ENCODE results near the gene MLPH.

The MLPH gene

DNA sequence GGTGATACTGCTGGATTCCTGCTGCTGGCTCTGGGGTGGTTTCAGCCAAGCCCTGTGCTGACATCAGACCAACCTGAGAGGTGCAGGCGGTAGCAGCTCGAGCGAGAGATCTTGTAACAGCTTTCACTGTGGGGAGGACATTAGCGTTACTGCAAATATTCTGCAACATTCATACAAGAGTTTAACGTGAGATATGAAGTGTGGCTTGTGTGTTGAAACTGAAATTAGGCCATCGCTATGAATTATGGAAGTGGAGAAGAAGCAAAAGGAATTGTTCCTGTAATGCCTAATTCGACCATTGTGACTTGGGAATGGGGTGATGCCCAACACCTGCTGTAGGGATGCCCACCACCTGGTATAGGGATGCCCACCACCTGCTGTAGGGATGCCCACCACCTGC is 6.5 kb upstream of the MLPH start:
- DNase-seq (ENCODE audit: low spot score), result no peak

DNA sequence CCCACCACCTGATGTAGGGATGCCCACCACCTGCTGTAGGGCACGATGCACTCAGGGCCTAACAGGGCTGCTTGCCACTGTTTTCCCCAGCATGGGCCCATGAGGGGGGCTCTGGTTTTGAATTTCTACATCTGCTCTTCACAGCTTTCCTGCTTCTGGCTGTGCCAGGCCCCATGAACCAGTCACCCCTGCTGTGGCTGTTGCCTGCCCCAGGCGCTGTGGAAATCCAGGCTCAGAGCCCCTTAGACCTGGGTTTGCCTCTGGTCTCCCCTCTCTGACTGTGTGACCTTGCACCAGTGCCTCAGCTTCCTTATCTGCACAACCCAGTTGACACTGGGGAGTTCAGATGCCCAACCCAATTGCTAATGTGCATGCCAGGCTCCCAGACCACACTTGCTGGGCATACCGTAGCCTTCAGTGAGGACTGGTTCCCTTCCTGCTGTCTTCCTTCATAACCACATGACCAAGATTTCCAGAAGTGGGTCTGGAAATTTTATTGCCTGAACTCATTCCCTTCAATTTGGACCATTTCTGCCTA is 6.0 kb upstream of the MLPH start:
- no peak for DNase-seq (ENCODE audit: low spot score)

DNA sequence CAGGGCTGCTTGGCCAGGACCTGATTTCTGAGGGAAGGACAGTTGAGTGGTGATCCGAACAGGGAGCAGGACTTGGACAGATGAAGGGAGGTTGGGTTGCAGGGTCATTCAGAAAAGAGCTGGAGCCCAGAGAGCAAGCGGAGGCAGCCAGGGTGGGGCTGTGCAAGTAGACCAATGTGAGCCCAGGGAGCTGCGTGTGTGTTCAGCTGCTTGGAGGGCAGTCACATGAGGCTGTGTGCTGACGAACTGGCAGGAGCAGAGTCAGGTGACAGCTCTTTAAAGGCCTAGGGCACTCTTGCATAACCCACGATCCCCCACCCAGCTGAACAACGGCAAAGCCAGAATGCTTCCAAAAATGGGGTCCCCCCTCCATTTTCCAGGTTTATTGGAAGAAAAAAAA is 4.6 kb upstream of the MLPH start:
- DNase-seq (ENCODE audit: low spot score), result peak; percentile 32

DNA sequence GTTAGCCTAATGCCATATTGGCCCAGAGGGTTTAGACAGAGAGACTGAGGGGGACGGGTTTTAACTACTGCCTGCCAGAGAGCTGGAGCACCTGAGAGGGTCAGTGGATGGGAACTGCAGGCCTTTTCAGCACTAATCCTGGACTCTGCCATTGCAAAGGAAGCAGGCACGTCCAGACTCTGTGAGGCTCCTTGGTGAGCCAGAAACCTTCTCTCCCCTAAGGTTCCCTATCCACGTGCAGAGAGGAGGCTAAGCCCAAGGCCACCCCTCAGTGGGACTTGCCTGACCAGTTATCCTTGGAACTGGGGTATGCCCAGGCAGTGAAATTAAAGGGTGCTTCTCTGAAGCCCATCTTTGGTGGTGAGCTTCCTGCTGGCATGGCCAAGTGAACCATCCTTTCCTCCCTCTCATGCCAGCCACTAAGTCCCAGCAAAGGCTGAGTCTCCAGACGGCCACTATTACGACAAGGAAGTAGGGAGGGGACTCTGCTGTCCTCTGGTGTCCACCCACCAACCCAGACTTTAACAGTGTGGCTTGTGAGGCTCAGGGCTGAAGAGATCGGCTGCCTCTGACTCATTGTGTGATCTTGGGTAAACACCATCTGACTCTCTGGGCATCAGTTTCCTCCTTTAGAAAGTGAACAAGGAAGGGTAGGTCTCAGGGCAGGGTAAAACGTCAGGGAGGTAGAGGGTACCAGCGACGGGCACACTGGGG is 3.9 kb upstream of the MLPH start:
- DNase-seq (ENCODE audit: low spot score), result no peak

DNA sequence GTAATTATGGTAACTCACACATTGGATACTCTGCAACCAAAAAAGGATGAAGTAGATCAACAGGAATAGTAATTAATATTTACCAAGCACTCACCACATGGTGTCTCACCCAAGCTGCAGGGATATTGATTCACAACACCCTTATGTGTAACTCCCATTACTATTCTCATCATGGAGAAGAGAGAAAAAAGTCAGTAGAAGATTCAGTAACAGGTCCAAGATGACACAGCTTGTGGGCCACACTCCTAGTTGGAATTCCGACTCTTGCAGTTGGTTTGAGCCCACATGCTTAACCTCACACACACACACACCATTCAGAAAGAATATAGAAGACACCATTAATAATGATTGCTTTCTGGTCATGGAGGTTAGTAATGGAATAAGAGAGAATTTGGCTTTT is 1.7 kb upstream of the MLPH start:
- DNase-seq (ENCODE audit: low spot score), result no peak

DNA sequence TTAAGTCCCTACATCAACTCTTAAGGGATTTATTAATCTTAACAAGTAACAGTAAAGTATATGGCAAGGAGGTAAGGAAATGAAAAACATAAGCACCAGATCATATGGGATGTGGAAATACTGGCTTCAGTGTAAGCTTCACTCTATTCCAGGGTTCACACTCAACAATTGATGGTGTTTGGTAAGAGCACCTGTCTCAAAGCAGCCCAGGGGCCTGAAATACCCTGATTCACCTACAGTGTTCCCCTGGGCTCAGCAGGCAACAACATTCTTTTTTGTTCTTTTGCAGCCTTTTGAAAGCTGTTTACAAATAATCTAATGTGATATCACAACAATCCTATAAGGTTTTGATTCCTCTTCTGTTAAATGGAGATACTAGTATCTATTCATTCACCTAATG is 1.2 kb upstream of the MLPH start:
- DNase-seq (ENCODE audit: low spot score), result no peak

DNA sequence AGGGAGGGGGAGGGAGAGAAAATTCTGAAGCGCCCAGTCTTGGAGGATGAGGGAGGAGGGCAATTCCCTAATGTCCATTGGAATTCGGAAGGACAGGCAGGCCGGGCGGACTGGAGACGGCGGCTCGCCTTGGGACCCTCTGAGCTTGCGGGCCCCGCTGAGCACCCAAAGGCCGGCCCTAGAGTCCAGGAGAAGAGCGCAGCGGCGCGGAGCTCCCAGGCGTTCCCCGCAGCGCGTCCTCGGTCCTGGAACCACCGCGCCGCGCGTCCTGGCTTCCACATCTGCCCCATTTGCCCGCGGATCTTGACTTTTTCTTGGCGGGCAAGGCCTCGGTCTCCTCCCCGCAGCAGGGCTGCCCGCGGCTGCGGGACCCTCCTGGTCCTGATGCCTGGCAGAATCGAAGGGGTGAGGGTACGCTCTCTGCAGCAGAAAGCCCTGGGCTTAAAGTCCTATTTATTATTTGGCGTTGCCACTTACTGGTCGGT is 675 bp upstream of the MLPH start:
- DNase-seq (ENCODE audit: low spot score), result no peak

DNA sequence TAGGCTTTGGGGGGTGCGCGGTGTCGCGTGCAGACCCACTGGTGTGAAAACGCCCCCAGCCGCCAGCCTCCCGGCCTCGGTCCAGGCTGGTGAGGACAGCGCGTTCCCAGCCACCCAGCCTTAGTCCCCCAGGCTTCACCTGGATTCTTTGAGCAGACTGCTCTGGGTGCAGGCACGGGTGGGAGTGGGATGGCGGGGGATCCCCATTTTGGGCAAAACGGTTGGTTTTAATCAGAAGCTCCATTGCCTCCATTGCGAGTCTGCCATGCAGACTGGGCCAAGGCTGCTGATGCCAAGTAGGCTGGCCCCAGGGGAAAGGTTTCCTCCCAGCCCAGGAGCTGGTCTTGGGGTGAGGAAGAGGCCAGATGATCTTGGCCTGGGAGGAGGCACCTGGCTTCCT is 445 bp downstream of the MLPH start:
- DNase-seq (ENCODE audit: low spot score), result no peak

DNA sequence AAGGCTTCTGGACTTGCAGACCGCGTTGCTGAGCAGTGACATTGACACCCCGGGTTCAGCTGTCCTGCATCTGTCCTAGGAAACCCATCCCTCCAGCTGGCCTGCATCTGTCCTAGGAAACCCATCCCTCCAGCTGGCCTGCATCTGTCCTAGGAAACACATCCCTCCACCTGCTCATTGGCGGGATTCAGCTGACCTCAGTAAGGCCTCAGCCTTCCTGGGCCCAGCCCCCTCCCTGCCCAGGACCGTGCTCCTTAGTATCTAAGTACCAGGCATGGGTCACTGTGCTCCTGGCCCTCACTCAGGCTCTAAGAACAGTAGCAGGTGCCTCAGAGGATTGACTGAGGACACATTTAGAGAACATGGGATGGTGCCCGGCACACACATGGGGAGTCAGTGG is 1.2 kb downstream of the MLPH start:
- DNase-seq (ENCODE audit: low spot score), result no peak

DNA sequence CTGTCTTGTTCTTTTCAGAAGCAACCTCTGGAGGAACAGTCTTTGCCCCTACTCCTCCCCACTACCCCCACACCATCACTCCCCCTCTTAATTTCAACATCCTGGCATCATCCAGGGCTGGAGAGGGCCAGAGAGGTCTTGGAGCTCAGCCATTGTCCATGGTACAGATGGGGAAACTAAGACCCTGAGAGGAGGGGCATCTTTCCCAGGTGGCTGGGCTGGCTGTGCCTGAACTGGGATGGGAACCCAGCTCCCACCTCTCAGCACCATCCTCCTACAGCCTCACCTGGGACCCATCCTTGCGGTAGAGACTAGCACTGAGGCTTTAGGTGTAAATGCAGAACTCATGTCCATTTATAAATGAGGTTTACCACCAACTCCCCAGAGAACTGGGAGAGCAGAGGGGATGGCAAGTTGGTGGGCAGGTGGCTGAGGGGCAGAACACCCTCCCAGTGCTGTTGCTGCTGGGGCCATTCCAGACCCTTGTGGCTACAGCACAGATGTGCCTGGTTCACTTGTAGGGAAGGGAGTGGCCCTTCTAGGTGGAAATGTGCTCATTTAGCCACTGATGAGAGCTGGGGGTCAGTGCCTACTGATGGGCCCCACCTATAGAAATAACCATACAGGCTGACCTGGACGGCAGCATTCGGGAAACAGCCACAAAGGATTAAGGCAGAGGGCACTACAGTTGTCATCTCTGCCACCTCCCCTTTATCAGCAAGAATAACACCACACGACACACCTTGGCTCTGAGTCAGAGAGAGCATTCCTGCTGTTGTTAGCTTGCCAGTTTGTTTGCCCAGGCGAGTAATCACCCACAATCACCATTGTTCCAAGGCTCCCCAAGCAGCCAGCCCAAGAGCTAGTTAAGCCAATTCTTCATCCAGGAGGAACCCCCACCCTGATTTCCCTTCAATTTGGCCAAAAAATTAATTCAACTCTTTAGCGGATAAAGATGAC is 2.1 kb downstream of the MLPH start:
- no peak for DNase-seq (ENCODE audit: low spot score)

DNA sequence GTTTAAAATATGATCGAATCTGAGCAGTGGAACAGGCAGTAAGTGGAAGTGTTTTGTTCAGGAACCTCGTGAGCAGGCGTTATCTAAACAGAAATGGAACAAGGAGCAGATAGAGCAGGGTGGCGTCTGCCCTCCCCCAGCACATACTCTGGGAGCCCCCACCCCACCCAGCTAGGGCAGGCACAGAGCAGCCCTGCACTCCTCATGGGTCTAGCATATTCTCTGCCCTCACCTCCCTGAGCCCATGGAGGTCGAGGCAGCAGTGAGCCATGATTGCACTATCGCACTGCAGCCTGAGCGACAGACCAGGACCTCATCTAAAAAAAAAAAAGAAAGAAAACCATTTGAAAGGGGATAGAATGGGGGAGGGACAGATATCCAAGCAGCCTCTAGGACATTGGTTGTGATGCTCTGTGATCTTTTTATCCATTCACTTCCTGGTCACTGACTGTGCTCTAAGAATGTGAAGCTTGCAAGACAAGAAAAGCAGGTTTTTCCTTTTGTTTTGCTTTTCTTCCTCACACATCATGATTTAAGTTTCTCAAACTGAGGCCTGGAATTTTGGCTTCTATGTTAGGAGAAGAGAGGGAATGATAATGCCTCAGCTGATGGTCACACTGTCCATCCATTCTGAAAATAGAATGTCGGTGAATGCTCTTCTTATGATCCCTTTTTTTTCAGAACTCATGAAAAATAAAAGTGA is 3.1 kb downstream of the MLPH start:
- DNase-seq (ENCODE audit: low spot score), result no peak

DNA sequence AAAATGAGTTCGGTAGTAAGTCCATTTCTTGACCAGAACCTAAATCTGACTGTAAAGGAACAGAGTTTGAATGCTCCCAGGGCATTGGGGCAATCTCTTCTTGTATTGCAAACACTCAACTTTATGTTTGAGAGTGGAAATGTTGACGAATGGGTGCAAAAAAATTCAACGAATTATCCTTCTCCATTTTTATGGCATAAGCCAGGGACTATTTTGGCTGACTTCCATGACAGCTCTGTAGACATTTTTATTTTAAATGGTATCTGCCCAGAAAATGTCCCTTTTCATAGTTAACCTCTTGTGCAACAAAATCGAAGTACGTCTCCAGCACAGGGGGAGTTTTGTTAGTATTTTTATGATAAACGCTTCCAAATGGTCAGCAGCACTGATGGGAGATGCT is 3.7 kb downstream of the MLPH start:
- DNase-seq (ENCODE audit: low spot score), result no peak

DNA sequence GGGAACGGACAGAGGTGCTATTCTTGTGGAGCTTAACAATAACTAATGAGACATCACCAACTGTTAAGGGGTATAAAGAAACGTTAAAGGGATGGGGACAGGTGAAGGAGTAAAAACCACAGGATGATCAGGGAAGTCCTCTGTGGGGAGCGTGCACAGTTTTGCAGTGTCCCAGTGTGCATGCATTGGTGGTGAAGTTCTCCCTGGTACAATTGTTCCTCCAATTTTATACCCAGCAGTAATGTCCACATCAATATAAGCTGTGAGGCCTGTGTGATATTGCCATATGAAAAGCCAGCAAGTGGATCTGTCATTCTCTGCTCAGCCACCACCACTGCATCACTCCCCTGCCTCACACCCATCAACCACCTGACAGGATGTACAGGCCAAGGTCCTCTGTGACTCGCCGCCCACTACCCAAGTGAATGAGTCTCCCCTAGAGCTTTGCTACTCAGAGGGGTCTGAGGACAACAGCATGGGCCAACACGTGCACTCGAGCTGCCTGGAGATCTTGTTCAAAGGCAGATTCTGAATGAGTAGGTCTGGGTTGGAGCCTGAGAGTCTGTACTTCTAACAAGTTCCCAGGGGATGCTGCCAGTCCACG is 4.6 kb downstream of the MLPH start:
- DNase-seq (ENCODE audit: low spot score), result no peak

DNA sequence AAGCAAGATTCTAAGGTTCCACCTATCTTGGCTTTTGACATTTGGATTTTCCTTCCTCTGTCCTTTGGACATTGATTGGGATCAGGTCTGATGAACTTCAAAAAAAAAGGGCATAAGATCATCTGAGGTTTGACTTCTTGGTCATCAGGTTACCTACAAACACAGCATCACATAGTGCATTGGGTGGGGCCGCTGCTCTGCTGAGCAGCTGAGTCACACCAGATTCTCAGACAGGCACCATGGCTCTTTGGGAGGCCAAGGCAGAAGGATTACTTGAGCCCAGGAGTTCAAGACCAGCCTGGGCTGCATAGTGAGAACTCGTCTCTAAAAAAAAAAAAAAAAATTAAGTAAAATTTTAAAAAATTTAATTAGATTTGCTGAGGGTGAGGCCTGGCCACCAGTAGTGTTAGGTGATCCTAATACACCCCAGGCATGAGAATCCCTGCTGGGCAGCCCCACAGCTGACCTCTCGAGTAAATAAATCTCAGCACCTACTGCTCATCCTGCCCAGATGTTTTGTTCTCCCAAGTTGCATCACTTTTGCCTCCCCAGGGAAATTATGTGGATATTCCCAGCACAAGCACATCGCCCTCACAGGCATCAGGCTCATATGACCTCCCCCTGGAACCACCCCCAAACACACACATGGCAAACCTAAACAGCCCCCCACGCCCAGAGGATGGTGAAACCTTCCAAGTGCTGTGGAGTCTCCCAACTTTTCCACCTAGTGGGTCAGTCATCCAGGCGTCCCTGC is 5.3 kb downstream of the MLPH start:
- DNase-seq (ENCODE audit: low spot score), result no peak

DNA sequence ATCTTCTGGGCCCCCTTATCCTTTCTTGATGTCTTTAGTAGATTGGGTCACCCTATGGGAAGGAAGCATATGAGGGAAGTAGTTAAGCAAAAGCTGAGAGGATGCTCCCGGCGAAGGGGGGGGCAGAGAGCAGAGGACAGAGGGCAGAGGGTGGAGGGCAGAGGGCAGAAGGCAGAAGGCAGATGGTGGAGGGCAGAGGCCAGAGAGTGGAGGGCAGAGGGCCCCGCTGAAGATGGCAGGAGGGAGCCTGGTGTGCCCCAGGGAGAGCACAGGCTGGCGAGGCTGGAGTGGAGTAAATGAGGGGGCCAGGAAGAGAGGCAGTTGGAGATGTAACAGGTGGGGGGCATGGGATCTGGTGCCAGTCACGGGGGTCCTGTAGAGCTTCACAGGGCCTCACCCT is 7.0 kb downstream of the MLPH start:
- no peak for DNase-seq (ENCODE audit: low spot score)

DNA sequence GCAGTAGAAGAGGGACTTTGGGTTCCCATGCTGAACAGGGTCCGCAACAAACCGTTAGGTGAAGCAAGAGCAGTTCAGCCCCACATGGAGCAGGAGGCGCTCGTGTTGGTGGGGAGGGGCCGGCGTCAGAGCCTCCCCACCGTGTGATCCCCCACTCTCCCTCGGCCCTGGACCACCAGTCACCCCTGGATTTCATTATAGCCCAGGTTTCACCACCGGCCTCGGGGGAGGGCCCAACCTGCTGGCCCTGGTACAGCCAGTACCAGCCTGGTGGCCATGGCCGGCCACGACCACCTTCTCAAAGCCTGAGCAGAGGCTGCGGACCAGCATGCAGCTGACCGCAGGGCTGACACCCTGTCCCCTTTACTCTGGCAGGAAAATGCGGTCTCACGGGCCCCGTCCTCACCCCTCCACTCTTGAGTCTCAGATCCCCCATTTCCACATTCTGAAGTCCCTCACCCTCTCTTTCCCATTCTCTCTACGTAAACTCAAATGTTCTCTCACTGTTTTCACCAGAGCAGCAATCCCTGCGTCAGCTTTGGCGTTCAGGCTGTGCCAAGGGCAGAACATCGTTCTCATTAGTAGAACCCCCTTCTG is 8.6 kb downstream of the MLPH start:
- DNase-seq (ENCODE audit: low spot score), result no peak

DNA sequence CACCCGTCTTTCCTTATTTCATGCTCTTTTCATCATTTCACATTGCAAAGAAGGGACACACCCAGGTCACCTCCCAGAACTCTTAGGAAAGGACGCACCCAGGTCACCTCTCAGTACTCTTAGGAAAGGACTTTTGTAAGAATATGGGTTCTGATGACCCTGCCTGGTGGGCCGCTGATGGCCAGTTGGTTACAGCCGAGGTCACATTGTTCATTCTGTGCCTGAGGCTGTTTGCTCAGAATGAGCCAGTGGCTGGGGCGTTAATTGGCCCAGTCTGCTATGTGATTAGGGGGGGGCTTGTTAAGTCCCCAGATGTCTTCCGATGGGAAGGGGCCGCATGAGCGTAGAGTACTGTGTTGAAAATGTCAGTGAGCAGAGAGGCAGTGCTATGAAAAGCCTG is 9.4 kb downstream of the MLPH start:
- DNase-seq (ENCODE audit: low spot score), result no peak

DNA sequence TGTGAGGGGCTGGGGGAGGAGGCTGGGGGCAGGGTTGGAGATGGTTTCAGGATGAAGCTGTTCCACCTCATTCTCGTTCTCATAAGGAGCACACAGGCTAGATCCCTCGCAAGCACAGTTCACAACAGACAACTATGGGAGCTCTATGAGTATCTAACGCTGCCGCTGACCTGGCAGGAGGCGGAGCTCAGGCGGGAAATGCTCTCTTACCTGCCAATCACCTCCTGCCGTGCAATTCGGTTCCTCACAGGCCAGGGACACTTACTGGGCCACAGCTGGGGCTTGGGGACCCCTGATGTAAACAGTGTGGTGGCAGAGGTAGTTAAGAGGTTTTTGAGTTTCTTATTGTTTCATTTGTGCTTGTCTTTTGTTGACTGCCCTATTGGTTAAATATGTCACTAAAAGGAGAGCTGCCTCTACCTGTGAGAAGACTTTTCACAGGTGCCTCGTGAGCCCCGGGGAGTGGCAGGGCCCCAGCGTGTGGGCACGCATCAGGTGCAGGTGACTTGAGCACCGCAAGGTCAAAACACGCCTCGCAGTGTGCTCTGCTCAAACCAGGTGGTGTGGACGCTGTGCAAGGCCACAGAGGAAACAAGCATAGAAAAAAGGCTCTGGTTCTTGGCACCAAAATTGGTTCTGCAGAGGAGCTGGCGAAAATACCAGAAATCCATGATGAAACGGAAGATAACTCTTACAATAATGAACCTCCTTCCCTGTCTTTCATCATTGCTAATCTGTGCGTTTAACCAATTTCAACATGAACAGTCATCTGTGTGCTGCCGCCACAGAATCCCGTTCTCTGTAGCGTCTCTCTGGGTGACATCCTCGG is 10.2 kb downstream of the MLPH start:
- no peak for DNase-seq (ENCODE audit: low spot score)

DNA sequence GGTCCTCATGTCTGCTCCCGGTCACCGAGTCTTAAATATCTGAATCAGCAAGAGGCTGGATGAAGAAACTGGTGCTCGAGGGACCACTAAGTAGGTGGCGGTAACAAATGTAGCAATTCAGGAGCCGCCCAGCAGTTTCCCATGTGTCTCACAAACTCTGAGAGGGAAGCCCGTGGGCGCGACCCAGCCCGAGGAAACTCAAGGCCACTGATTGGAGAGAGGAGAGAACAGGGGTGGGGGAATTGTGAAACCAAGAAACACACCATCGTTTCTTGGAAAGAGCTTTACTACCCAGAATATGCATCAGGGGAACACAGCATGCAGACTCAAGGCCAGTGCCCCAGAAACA is 10.8 kb downstream of the MLPH start:
- DNase-seq (ENCODE audit: low spot score), result no peak

DNA sequence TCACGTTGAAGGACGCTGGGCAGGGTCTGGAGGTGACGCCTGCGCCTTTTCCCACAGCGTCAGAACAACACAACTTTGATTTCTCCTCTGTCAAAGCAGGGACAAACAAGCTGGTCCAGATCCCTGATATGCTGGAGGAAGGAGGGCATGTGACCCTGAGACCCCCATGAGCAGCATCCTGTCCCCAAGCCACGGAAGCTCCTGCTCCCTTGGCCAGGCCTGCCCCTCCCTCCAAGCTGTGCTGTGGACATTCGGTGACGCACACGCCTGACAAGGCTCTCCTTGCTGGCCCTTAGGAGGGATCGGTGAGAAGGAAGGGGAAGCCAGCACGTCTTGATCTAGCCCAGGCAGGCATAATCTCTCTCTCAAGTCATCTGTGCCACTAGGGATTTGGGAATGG is 11.3 kb downstream of the MLPH start:
- no peak for DNase-seq (ENCODE audit: low spot score)

Measured in putamen (tissue), 1 donor.